PC-3 (cell line): ENCODE results near the gene SPATS2. TPM values are rescaled to one million over a fixed set of nuclear protein-coding genes. Genes with fewer than 3 reads are reported as not detected.

ENCODE experiments used
- ATAC-seq: fragments of 200-7000 bp; cut with Tn5 transposase; 2 replicates; pipeline ENCODE4 v1.9.1; 2020; ENCODE audit warnings: mild to moderate bottlenecking, moderate library complexity
- BruUV-seq: library from RNA; stranded (reverse); fragments of 400-500 nt; replicated peaks from 2 replicates; lab custom pipeline; 2021; lab: Mats Ljungman, UMichigan
- CTCF ChIA-PET: fragments of 300-600 bp; sonication (Branson Sonifier 250); formaldehyde crosslinking; loops from one replicate; lab custom pipeline; 2022; ENCODE audit warnings: antibody characterized with exemption; lab: Charles Lee
- POLR2A ChIA-PET: fragments of 300-600 bp; sonication (Branson Sonifier 250); formaldehyde crosslinking; loops from one replicate; lab custom pipeline; 2022; ENCODE audit warnings: antibody characterized with exemption; ENCODE audit not compliant: unreplicated experiment; lab: Charles Lee
- DNase-seq: peaks from one replicate; pipeline ENCODE4 v3.0.0-alpha.2; 2015
- H2AFZ ChIP-seq: fragments of 300-600 bp; sonication (generic); 2 replicates; pipeline ENCODE4 v1.6.0; 2016; ENCODE audit warnings: antibody characterized with exemption, low read length
- H3F3A ChIP-seq: fragments of 300-600 bp; sonication (generic); one replicate; pipeline ENCODE4 v1.6.0; 2017; ENCODE audit warnings: antibody characterized with exemption, low read length, control low read depth, mild to moderate bottlenecking; ENCODE audit not compliant: unreplicated experiment
- H3K27ac ChIP-seq: fragments of 300-600 bp; sonication (generic); 2 replicates; pipeline ENCODE4 v1.5.1; 2016; ENCODE audit warnings: mild to moderate bottlenecking, low read length
- H3K27me3 ChIP-seq: fragments of 300-600 bp; sonication (generic); 2 replicates; pipeline ENCODE4 v1.6.1; 2016; ENCODE audit warnings: low read length, mixed read lengths
- H3K36me3 ChIP-seq: fragments of 300-600 bp; sonication (generic); 2 replicates; pipeline ENCODE4 v1.6.1; 2016; ENCODE audit warnings: low read depth, mixed run types, low read length, mixed read lengths
- H3K4me1 ChIP-seq: fragments of 300-600 bp; sonication (generic); 2 replicates; pipeline ENCODE4 v1.5.1; 2016; ENCODE audit warnings: low read length; ENCODE audit not compliant: insufficient read depth
- H3K4me2 ChIP-seq: fragments of 300-600 bp; sonication (generic); 2 replicates; pipeline ENCODE4 v1.6.0; 2016; ENCODE audit warnings: low read length
- H3K4me3 ChIP-seq: fragments of 300-600 bp; sonication (generic); 2 replicates; pipeline ENCODE4 v1.5.1; 2016; ENCODE audit warnings: mild to moderate bottlenecking, low read length, mixed read lengths
- H3K79me2 ChIP-seq: fragments of 300-600 bp; sonication (generic); 2 replicates; pipeline ENCODE4 v1.6.1; 2017; ENCODE audit warnings: low read length, mixed read lengths
- H3K9ac ChIP-seq: fragments of 300-600 bp; sonication (generic); 2 replicates; pipeline ENCODE4 v1.6.0; 2016; ENCODE audit warnings: mild to moderate bottlenecking, low read length
- H3K9me2 ChIP-seq: fragments of 300-600 bp; sonication (generic); replicated peaks from 2 replicates; pipeline ENCODE4 v1.6.1; 2016; ENCODE audit warnings: mixed run types, low read length, mixed read lengths
- H3K9me3 ChIP-seq: fragments of 300-600 bp; sonication (generic); 2 replicates; pipeline ENCODE4 v1.6.1; 2016; ENCODE audit warnings: low read length, mixed read lengths
- H4K20me1 ChIP-seq: fragments of 300-600 bp; sonication (generic); 2 replicates; pipeline ENCODE4 v1.6.1; 2016; ENCODE audit warnings: low read length, mixed read lengths
- EZH2 ChIP-seq: fragments of 300-600 bp; sonication (generic); IDR thresholded peaks from one replicate; pipeline ENCODE4 v1.6.1; 2017; ENCODE audit warnings: antibody characterized with exemption, mild to moderate bottlenecking, low read length; ENCODE audit not compliant: unreplicated experiment
- EZH2phosphoT487 ChIP-seq: fragments of 300-600 bp; sonication (generic); IDR thresholded peaks from 2 replicates; pipeline ENCODE4 v1.6.1; 2018; ENCODE audit warnings: mild to moderate bottlenecking, antibody characterized with exemption, low read length, borderline replicate concordance
- intact Hi-C: fragments of 100-400 bp; cut with micrococcal nuclease; formaldehyde crosslinking; loops from 2 replicates; pipeline ENCODE4 v1.9.0; 2023
- total RNA-seq: library from RNA; depleted of rRNA; stranded (reverse); fragments of >200 nt; gene quantifications from 2 replicates; pipeline ENCODE4 v1.2.3, GENCODE V29; 2014
- TF ChIP-seq, protein P1 (sequence below): fragments of 300-600 bp; sonication (generic); conservative IDR thresholded peaks from 2 replicates; pipeline ENCODE4 v1.5.1; 2017; ENCODE audit warnings: antibody characterized with exemption, low read depth, mild to moderate bottlenecking, low read length

Gene SPATS2
- total RNA-seq, 1 experiment from 2014 or later, result 27.0 TPM

GRCh38 chr12:49558526-49558925 is 191.3 kb downstream of the SPATS2 start:
- Histone ChIP-seq H3K79me2 (no peaks in the 10 kb centered on the region), H3K27me3 (no peaks in the 10 kb centered on the region), H3K4me3 (no peak overlapping the region), H3K36me3 (peaks cover 16% of the 10 kb centered on the region), H4K20me1 (no peaks in the 10 kb centered on the region), H2AFZ (no peak overlapping the region), H3F3A (no peaks in the 10 kb centered on the region), H3K9me3 (no peaks in the 10 kb centered on the region), H3K9me2 (no peaks in the 10 kb centered on the region), H3K9ac (no peak overlapping the region), H3K27ac (no peak overlapping the region), H3K4me2 (no peak overlapping the region), H3K4me1 (no peaks in the 10 kb centered on the region)
- intact Hi-C loops, result no loop called here
- TF ChIP-seq, protein P1, sequence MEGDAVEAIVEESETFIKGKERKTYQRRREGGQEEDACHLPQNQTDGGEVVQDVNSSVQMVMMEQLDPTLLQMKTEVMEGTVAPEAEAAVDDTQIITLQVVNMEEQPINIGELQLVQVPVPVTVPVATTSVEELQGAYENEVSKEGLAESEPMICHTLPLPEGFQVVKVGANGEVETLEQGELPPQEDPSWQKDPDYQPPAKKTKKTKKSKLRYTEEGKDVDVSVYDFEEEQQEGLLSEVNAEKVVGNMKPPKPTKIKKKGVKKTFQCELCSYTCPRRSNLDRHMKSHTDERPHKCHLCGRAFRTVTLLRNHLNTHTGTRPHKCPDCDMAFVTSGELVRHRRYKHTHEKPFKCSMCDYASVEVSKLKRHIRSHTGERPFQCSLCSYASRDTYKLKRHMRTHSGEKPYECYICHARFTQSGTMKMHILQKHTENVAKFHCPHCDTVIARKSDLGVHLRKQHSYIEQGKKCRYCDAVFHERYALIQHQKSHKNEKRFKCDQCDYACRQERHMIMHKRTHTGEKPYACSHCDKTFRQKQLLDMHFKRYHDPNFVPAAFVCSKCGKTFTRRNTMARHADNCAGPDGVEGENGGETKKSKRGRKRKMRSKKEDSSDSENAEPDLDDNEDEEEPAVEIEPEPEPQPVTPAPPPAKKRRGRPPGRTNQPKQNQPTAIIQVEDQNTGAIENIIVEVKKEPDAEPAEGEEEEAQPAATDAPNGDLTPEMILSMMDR, result no peak
- no peak for TF ChIP-seq EZH2phosphoT487
- no peak for TF ChIP-seq EZH2
- no TSS peak for BruUV-seq
- CTCF ChIA-PET, result no interaction called here
- DNase-seq, result no peak
- POLR2A ChIA-PET, result no interaction called here
- ATAC-seq, result no peak

GRCh38 chr12:49559011-49559675 is 191.9 kb downstream of the SPATS2 start:
- no peaks in the 10 kb centered on the region for H3K4me1 ChIP-seq
- no peaks in the 10 kb centered on the region for H3K9me2 ChIP-seq
- peaks cover 22% of the 10 kb centered on the region for H3K36me3 ChIP-seq
- ChIA-PET CTCF (no interaction called here), POLR2A (no interaction called here)
- H3K27ac ChIP-seq, result no peak overlapping the region
- intact Hi-C loops, result no loop called here
- no peaks in the 10 kb centered on the region for H3K27me3 ChIP-seq
- H3F3A ChIP-seq, result no peaks in the 10 kb centered on the region
- DNase-seq, result no peak
- no peak overlapping the region for H3K4me2 ChIP-seq
- no peak for ATAC-seq
- no peaks in the 10 kb centered on the region for H3K9me3 ChIP-seq
- H4K20me1 ChIP-seq, result no peaks in the 10 kb centered on the region
- no TSS peak for BruUV-seq
- H2AFZ ChIP-seq, result no peak overlapping the region
- no peaks in the 10 kb centered on the region for H3K79me2 ChIP-seq
- H3K9ac ChIP-seq, result no peak overlapping the region
- no peak overlapping the region for H3K4me3 ChIP-seq
- TF ChIP-seq EZH2phosphoT487 (no peak), EZH2 (no peak)
- TF ChIP-seq, protein P1, result no peak

DNA sequence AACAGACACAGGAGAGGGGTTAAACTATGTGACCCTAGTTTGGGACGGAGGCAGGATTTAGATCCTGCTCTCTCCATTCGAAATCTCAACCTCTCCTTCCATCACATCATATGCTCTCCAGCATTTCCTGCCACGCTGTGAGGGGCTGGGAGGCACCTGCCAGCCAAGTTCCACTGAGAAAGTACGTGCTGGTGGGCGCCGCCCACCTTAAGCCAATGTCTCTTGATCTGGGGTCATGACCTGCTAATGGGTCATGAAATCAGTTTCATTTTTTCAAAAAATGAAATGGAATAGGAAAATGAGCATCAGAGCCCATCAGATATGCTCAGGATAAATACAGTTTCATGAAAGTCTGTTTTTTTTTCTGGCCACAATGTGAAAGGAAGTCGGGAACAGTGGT is 193.4 kb downstream of the SPATS2 start:
- Histone ChIP-seq H3K4me3 (no peak overlapping the region), H3F3A (no peaks in the 10 kb centered on the region), H3K27ac (no peak overlapping the region), H3K27me3 (no peaks in the 10 kb centered on the region), H3K4me2 (no peak overlapping the region), H3K4me1 (no peaks in the 10 kb centered on the region), H3K9me3 (no peaks in the 10 kb centered on the region), H3K9ac (no peak overlapping the region), H3K79me2 (0 out of 2 replicates have a peak, but pooled peaks cover 4% of the 10 kb centered on the region), H3K9me2 (no peaks in the 10 kb centered on the region), H4K20me1 (no peaks in the 10 kb centered on the region), H3K36me3 (peaks cover 26% of the 10 kb centered on the region), H2AFZ (no peak overlapping the region)
- no peak for TF ChIP-seq EZH2phosphoT487
- TF ChIP-seq, protein P1, result no peak
- no peak for TF ChIP-seq EZH2
- BruUV-seq, result no TSS peak
- DNase-seq (no peak), ATAC-seq (no peak)
- intact Hi-C loops, result no loop called here
- ChIA-PET POLR2A (no interaction called here), CTCF (no interaction called here)
